ENCODE results near the gene SRSF6. TPM values are rescaled to one million over a fixed set of nuclear protein-coding genes. Genes with fewer than 3 reads are reported as not detected.
"Not testable (repeated sequence)": the region's sequence is repeated elsewhere in the genome, so short reads cannot be mapped to it uniquely, and the experiment has no call there.

SRSF6 gene
- total RNA-seq, 1 donor from 2014 or later, result 151 TPM

- DNase-seq (ENCODE audit: low spot score), result no peak
These were observed 15.6 kb downstream of the SRSF6 start for GRCh38 chr20:43473381-43473704.

GRCh38 chr20:43477193-43477592 lies 19.5 kb downstream of the SRSF6 start:
- DNase-seq (ENCODE audit: low spot score), result no peak

GRCh38 chr20:43477619-43478018 lies 19.9 kb downstream of the SRSF6 start:
- no peak for DNase-seq (ENCODE audit: low spot score)

- no peak for DNase-seq (ENCODE audit: low spot score)
These were observed 32.3 kb downstream of the SRSF6 start for GRCh38 chr20:43490038-43490437.

GRCh38 chr20:43492101-43492500 lies 34.4 kb downstream of the SRSF6 start:
- DNase-seq (ENCODE audit: low spot score), result no peak

- no peak for DNase-seq (ENCODE audit: low spot score)
These were observed 37.7 kb downstream of the SRSF6 start for GRCh38 chr20:43495388-43495787.

- not testable (repeated sequence) for DNase-seq (ENCODE audit: low spot score)
These were observed 44.3 kb downstream of the SRSF6 start for GRCh38 chr20:43502021-43502420.

GRCh38 chr20:43506238-43506637 lies 48.5 kb downstream of the SRSF6 start:
- no peak for DNase-seq (ENCODE audit: low spot score)

GRCh38 chr20:43507150-43508080 lies 49.7 kb downstream of the SRSF6 start, which contains the start of gene L3MBTL1:
Gene L3MBTL1, plus strand, starts transcription at chr20:43507697. Its CDS starts 5,807 bp downstream, at chr20:43513504.
- DNase-seq (ENCODE audit: low spot score), result peak; percentile 58

GRCh38 chr20:43508106-43508505 lies 50.4 kb downstream of the SRSF6 start:
- DNase-seq (ENCODE audit: low spot score), result no peak

- no peak for DNase-seq (ENCODE audit: low spot score)
These were observed 50.9 kb downstream of the SRSF6 start for GRCh38 chr20:43508604-43509040.

- no peak for DNase-seq (ENCODE audit: low spot score)
These were observed 54.2 kb downstream of the SRSF6 start for GRCh38 chr20:43511879-43512278.

GRCh38 chr20:43513372-43513930 lies 55.8 kb downstream of the SRSF6 start:
- DNase-seq (ENCODE audit: low spot score), result no peak

Other genes with a start within 250 kb of the SRSF6 start
- gene L3MBTL1, start 49.8 kb downstream of the SRSF6 start, total RNA-seq, result 23.2 TPM
- gene SGK2, start 101.1 kb downstream of the SRSF6 start, total RNA-seq, result 56.8 TPM
- gene IFT52, start 133.0 kb downstream of the SRSF6 start, total RNA-seq, result 23.5 TPM
- 1.6 TPM for gene MYBL2, start 209.2 kb downstream of the SRSF6 start, total RNA-seq

All from mucosa of gallbladder (tissue), 1 donor.